Measurements from ENCODE around the gene KRT71.
"Not testable (repeated sequence)": the region's sequence is repeated elsewhere in the genome, so short reads cannot be mapped to it uniquely, and the experiment has no call there.

The KRT71 gene

DNA sequence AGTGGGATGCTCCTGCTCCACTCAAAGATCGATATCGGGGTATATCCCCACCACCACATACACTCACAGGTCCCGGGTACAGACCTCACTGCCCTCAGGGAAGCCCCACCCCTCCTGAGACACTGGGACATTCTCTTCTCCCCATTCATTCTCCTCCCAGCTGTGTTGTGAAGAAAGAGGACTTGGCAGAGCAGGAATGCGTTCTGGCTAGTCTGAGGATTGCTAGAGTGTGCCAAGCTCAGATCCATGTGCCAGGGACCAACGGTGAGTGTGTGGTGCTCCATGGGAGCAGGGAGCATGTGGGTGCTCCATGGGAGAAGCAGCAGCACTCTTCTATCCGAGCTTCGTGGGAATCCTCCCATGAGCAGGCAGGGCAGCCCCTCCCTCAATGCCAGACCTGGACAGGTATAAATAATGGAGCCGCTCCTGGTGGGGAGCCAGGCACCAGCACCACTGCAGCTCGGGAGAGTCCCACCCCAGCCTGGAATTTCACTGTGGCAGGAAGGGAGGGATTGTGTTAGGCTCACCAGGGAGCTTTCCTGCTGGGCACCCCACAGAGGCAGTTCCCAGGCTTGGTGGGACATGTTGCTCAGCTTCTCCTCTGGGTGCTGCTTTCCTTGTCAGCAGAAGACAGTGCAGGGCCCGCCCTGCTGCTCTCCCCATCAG lies 30.5 kb downstream of the KRT71 start:
- DNase-seq (ENCODE audit: extremely low read depth in 1 of 2, low read depth in 1 of 2) = no peak

DNA sequence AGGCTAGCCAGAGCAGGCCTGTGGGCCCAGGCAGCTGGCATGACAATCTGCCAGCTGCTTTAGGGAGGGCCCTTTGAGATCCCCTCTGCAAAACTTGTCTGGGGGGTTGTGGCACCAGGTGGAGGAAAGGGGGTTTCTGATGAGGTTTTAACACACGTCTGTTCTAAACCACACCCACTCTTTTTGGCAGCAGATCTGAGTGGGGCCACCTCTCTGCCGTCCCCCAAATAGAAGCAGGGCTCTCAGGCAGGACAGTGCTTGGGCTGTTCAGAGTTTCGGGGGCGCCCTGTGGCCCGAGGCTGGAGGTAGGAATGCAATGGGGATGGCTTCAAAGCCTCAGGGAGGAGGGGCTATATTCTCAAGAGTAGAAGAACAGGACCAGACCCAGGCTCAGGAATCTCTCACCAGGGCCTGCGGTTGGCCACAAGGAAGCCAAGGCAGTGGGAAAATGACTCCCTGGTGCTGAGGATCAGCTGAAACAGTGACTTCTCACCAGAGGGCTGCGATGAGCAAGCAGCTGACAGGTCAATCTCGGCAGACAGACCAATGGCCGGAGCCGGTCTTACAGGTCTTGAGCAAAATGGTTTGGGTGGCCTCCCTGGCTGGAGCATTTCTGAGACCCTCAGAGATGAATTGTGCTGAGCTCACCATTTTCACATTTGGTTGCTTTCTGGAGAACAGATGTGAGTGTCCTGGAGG lies 31.2 kb downstream of the KRT71 start:
- DNase-seq (ENCODE audit: extremely low read depth in 1 of 2, low read depth in 1 of 2) = no peak

DNA sequence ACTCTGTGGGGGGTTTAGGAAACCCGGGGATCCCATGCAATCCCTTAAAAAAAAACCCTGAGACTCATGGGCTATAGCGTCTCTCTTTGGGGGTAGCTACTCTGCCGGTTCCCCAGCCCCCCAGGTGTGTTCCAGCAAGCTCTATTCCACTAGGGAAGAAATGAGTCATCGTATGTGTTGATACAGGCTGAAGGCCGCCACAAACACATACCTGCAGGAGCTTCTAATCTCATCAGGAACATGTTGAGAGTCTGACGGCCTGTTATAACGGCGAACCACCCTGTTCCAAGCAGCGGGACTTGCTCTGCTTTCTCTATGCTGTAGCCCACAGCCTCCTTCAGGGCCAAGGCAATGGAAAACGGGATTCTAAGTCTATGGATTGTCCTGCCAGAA lies 31.8 kb downstream of the KRT71 start:
- DNase-seq (ENCODE audit: extremely low read depth in 1 of 2, low read depth in 1 of 2) = no peak

DNA sequence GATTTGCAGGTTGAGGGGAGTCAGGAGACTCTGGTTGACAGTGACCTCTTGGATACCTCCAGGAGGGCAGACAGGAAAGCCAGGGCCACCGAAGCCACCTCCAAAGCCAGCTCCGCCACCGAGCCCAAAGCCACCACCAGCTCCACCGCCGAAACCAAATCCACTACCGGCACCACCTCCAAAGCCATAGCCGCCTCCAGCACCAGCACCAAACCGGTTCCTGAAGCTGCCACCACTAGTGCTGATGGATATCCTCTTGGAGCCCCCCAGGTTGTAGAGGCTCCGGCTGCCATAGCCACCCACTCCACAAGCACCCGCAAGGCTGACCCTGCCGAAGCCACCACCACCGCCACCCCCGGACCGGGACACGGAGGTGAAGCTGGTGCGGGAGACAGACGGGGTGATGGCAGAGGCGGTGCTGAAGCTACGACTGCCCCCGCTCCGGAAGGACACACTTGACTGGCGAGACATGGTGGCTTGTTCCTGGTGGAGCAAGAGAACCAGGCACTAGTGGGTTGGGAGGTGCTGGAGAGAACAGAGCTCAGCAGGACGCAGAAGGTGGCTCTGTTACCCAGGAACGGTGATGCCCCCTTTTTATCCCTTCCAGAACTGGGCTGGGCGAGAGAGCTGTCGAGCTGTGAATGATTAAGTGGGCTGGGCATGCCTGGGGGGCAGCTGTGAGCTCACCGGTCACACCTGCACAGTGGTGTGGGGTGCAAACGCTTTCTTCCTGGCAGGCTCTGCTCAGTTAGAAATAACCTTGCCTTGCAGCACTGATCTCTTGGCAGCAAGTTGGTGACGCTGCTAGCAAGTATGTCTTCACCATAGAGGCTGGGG lies 32.9 kb downstream of the KRT71 start, which contains the start of gene KRT5:
Gene KRT5, minus strand, starts transcription at position 569 of the 837 bp plus-strand sequence. Its CDS starts 98 bp downstream, at position 471.
- no peak for DNase-seq (ENCODE audit: extremely low read depth in 1 of 2, low read depth in 1 of 2)

GRCh38 chr12:52519387-52519703 lies 33.6 kb downstream of the KRT71 start:
- DNase-seq (ENCODE audit: extremely low read depth in 1 of 2, low read depth in 1 of 2) = no peak

DNA sequence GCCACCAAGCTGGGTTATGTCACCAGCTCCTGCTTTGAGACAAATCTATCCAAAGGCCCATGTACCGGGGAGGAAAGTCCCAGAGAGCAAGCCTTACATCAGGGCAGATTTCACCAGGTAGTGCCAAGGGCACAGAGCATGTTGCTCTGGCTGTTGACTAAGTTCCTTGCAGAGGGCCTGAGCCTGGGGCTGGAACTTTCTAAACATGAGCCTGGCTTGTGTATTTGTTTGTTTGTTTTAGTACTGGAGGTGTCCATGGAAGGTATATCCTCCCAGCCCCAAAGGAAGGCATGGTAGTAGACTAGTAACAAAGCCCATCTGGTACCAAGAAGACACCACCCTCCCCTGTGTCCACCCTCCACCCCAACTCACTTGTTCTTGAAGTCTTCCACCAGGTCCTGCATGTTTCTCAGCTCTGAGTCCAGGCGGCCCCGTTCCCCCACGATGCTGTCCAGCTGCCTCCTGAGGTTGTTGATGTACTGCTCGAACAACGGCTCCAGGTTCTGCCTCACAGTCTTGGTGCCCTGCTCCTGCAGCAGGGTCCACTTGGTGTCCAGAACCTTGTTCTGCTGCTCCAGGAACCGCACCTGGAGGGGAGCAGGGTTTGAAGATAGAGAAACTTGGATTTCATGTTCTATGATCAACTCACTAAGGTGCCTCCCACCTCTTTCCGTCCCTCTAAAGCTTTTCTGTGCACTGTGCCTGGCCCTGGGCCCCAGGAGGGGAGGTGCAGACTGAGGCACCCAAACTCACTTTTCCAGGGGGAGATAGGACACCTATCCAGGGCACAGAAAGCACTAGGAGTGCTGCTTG lies 34.2 kb downstream of the KRT71 start:
- DNase-seq (ENCODE audit: extremely low read depth in 1 of 2, low read depth in 1 of 2) = no peak

DNA sequence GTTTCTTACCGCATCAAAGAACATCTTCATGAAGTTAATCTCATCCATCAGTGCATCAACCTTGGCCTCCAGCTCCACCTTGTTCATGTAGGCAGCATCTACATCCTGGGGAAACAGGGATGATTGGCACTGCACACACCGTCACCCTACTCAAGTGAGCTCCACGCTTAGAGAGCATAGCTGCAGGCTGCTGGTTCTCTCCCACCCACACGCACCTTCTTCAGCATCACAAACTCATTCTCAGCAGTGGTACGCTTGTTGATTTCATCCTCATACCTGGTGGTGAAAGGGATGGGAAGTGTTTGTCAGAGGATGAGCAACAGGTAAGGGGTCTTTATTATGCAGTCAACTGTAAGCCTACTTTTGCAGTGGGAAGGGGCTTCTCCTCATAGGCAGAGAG lies 35.1 kb downstream of the KRT71 start:
- DNase-seq (ENCODE audit: extremely low read depth in 1 of 2, low read depth in 1 of 2) = no peak

DNA sequence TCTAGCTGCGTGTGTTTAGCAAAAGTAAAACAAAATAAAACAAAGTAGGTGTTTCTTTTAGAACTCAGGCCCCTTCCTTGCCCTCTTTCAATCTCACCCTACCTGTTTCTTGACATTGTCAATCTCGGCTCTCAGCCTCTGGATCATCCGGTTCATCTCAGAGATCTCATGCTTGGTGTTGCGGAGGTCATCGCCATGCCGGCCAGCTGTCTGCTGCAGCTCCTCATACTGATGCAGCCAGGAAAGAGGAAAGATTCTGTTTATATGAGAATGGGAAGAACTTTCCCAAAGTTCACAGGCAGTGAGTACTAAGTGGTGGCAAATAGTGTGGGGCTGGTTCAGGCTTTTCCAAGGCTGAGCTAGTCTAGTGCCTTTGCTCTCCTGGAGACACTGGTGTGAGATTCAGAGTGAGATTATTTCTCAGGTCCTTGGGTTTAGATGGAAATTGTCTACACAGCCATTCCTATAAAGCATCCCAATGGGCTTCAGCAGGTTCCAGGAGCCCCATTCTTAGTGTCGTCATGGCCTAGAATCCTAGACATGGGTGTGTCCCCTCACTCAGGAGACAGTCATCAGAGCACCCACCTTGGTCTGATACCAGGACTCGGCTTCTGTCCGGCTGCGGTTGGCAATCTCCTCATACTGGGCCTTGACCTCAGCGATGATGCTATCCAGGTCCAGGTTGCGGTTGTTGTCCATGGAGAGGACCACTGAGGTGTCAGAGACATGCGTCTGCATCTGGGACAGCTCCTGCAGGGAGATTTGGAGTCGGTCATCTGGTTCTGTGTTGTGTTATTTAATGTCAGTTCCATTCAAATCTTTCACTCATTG lies 35.7 kb downstream of the KRT71 start:
- no peak for DNase-seq (ENCODE audit: extremely low read depth in 1 of 2, low read depth in 1 of 2)

DNA sequence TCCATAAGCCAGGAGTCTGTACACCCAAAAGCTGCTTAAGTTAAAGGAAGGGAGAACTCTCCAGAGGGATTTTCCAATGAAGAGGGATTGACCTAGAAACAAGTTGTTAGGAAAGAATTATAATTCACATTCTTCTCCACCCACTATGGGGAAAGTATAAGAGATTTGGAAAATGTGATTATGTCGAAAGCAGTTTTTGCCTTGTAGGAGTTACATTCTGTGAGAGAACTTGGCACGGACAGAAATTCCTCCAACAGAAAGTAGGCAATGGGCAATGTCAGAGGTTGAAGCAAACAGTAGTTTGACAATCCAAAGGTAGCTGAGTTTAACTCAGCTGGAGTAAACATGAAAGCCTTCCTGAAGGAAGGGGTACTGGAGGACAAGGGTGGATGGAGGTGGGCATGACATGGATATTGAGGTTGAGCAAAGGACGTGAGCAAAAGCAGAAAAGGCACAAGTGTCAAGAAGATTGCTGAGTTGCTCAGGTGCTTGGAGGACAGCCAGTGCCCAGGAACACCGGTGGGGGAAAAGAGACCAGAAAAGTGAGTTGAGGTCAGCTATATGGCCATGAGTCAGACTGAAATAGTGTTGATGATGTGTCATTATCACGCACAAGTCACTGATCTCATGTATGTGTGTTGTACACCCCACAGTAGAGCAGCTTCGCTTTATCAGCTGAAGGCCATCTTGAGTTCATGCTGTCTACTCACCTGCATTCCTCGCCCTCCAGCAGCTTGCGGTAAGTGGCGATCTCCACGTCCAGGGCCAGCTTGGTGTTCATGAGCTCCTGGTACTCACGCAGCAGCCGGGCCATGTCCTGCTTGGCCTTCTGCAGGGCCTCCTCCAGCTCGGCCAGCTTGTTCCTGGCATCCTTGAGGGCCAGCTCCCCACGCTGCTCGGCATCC lies 36.8 kb downstream of the KRT71 start:
- no peak for DNase-seq (ENCODE audit: extremely low read depth in 1 of 2, low read depth in 1 of 2)

GRCh38 chr12:52515319-52515646 lies 37.7 kb downstream of the KRT71 start:
- DNase-seq (ENCODE audit: extremely low read depth in 1 of 2, low read depth in 1 of 2) = no peak

DNA sequence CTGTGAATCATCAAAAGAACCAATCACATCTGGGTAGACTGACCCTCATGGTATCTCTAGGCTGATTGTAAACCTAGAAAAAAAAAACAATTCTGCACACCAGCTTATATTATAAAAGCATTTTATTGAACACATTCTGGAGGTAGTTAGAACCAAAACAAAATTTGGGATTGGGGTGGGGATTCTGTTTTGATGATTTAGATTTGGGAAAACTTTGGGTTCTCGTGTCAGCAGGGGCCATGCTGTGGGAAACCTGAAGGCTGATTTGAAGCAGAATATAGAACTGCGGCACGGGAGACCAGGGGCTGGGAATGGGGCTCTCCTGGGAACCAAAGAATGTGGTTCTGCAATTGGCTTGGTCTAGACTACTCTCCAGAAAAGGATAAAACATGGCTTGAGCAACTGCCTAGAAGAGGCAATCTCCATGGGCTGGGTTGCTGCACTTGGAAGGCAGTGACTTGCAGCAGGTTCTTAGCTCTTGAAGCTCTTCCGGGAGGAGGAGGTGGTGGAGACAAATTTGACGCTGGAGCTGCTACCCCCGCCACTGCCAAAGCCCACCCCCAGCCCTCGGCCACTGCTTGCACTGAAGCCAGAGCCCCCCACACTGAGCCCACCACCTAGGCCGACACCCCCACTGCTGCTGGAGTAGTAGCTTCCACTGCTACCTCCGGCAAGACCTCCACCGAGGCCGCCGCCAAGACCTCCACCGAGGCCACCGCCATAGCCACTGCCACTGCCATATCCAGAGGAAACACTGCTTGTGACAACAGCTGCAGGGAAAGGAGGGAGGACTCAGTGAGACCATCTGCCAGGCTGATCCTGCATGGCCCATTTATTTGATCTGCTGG lies 38.2 kb downstream of the KRT71 start:
- DNase-seq (ENCODE audit: extremely low read depth in 1 of 2, low read depth in 1 of 2) = no peak

GRCh38 chr12:52513736-52514135 lies 39.2 kb downstream of the KRT71 start:
- no peak for DNase-seq (ENCODE audit: extremely low read depth in 1 of 2, low read depth in 1 of 2)

GRCh38 chr12:52508211-52508610 lies 44.7 kb downstream of the KRT71 start:
- DNase-seq (ENCODE audit: extremely low read depth in 1 of 2, low read depth in 1 of 2) = no peak

DNA sequence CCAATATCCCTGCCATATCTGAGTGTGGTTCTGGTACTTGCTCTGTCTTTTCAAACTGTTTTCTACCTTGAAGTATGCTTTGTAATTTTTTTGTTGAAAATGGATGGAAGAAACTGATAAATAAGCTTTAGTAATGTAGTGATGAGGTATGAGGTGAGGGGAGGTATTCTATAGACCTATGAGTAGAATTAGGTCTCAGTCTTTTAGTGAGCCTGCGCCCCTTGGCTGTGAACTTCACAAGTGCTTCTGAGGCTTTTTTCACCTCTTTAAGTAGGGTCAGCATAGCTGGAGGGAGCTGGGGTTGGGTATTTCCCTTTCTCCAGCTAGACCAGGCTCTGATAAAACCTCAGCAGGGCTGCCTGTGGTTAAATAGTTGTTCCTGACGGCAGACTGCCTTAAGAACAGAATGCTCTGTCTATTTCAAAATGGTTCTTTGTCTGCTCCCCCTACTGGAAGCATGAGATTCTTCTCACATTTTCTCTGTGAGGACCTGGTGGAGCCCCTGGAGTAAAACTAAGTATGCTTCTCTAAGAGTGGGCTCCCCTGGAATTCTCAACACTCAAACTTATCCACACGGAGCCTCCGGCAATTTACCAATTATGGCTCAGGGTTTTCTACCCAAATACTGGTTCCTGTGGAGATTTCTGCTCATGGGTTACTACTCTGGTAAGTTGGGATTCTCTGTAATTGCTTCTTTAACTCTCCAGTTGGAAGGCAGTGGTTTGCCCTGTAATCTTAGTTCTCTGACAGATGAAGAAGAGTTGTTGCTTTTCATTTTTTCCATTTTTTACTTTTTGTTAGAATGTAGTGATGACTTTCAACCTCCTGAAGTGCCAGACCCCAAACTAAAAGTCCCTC lies 45.9 kb downstream of the KRT71 start:
- DNase-seq (ENCODE audit: extremely low read depth in 1 of 2, low read depth in 1 of 2) = no peak

DNA sequence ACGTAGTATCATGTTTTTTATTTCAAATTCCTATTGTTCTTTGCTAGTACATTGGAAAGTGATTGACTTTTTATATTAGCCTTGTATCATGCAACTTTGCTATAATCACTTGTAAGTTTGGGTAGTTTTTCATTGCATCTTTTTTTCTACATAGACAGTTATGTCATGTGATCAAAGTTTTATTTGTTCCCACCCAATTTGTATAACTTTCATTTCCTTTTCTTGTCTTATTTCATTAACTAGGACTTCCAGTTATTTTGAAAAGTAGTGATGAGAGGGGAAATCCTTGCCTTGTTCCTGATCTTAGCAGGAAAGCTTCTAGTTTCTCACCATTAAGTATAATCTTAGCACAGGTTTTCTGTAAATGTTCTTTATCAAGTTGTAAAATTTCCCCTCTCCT lies 50.1 kb downstream of the KRT71 start:
- no peak for DNase-seq (ENCODE audit: extremely low read depth in 1 of 2, low read depth in 1 of 2)

- no peak for DNase-seq (ENCODE audit: extremely low read depth in 1 of 2, low read depth in 1 of 2)
Observed at GRCh38 chr12:52501490-52501889, 51.5 kb downstream of the KRT71 start.

- DNase-seq (ENCODE audit: extremely low read depth in 1 of 2, low read depth in 1 of 2) = not testable (repeated sequence)
Observed at GRCh38 chr12:52500574-52500973, 52.4 kb downstream of the KRT71 start.

All from stimulated activated CD8-positive, alpha-beta memory T cell treated with anti-CD3 and anti-CD28 coated beads, Interleukin-7, amount 100 ng/mL, for 48 hours (primary cell).